Measurements from ENCODE around the gene C2orf68. TPM values are rescaled to one million over a fixed set of nuclear protein-coding genes. Genes with fewer than 3 reads are reported as not detected.
A peak's percentile ranks its signal among the peaks of the same experiment; 100 is the strongest.

C2orf68 gene
- total and polyA plus RNA-seq, 2 of the 13 experiments (the other 11 are each of a cell fraction or from before 2014, with no cell fraction given), result 47.1 to 77.4 TPM

DNA sequence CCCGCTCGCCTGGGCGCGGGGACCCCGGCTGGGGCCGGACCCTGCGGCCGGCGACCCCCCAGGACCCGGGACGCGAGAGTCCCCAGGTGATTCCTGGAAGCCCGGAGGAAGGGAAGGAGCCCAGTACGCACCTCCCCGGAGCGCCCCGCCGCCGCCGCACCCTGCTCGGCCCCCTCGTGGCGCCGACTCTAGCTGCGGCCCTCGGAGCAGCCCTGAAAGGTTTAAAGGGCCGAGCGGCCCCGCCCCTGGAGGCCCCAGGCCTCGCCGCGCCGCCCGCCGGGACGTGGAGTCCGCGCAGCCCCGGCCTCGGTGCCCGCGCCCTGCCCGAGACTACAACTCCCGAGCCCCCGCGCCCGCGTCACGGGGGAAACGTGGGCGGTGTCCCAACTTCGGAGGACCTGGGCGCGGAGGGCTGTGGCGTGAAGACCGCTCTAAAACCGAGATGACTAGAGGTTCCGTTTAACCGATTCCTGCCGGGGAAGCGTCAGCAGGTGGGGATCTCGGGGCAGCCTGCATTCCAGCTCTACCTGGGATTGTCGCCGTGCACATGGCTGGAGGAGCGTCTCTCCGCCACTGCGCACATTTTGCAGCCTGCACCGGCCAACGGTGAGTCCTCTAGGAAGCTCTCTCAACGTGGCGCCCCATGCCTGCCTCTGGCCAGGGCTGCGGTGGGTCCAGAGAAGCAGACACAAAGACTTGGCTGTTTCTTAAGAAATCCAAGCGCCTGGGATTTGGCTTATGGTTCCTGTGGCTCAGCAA, 9.2 kb downstream of the C2orf68 start, which contains the start of gene TMEM150A (continued):
- no peak for TF ChIP-seq MYNN (CRISPR knock-in tag; IDR thresholded peaks at IDR 0.05; ENCODE audit: low read depth)
- TF ChIP-seq MAFF (IDR thresholded peaks at IDR 0.05; ENCODE audit: low read depth, low read length), result no peak
- TF ChIP-seq, protein P1, sequence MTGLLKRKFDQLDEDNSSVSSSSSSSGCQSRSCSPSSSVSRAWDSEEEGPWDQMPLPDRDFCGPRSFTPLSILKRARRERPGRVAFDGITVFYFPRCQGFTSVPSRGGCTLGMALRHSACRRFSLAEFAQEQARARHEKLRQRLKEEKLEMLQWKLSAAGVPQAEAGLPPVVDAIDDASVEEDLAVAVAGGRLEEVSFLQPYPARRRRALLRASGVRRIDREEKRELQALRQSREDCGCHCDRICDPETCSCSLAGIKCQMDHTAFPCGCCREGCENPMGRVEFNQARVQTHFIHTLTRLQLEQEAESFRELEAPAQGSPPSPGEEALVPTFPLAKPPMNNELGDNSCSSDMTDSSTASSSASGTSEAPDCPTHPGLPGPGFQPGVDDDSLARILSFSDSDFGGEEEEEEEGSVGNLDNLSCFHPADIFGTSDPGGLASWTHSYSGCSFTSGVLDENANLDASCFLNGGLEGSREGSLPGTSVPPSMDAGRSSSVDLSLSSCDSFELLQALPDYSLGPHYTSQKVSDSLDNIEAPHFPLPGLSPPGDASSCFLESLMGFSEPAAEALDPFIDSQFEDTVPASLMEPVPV (CRISPR knock-in tag; IDR thresholded peaks at IDR 0.05), result no peak
- TF ChIP-seq ZNF335 (CRISPR knock-in tag; IDR thresholded peaks at IDR 0.05), result 0 out of 2 replicates have a peak, but pooled peaks have one; percentile 71
- TF ChIP-seq HNRNPLL (IDR thresholded peaks at IDR 0.05; ENCODE audit: low read depth, low read length, poor library complexity, severe bottlenecking), result peak; percentile 89
- TF ChIP-seq ZNF780A (CRISPR knock-in tag; IDR thresholded peaks at IDR 0.05), result no peak
- TF ChIP-seq ZNF83 (CRISPR knock-in tag; IDR thresholded peaks at IDR 0.05; ENCODE audit: borderline replicate concordance), result peak; percentile 67; the same call in 1 of the 2 replicates
- TF ChIP-seq, protein P2, sequence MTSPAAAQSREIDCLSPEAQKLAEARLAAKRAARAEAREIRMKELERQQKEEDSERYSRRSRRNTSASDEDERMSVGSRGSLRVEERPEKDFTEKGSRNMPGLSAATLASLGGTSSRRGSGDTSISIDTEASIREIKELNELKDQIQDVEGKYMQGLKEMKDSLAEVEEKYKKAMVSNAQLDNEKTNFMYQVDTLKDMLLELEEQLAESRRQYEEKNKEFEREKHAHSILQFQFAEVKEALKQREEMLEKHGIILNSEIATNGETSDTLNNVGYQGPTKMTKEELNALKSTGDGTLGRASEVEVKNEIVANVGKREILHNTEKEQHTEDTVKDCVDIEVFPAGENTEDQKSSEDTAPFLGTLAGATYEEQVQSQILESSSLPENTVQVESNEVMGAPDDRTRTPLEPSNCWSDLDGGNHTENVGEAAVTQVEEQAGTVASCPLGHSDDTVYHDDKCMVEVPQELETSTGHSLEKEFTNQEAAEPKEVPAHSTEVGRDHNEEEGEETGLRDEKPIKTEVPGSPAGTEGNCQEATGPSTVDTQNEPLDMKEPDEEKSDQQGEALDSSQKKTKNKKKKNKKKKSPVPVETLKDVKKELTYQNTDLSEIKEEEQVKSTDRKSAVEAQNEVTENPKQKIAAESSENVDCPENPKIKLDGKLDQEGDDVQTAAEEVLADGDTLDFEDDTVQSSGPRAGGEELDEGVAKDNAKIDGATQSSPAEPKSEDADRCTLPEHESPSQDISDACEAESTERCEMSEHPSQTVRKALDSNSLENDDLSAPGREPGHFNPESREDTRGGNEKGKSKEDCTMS (CRISPR knock-in tag; conservative IDR thresholded peaks at IDR 0.05), result no peak
- peak; percentile 32; the same call in 1 of the 2 replicates for TF ChIP-seq NKX3-1 (CRISPR knock-in tag; IDR thresholded peaks at IDR 0.05)
- no peak for TF ChIP-seq NFIB (CRISPR knock-in tag; IDR thresholded peaks at IDR 0.05; ENCODE audit: borderline replicate concordance)
- peak; percentile 45 for TF ChIP-seq MXD4 (CRISPR knock-in tag; IDR thresholded peaks at IDR 0.05)
- TF ChIP-seq KAT8 (CRISPR knock-in tag; IDR thresholded peaks at IDR 0.05), result peak; percentile 25; the same call in 1 of the 2 replicates
- no peak for TF ChIP-seq EEA1 (CRISPR knock-in tag; IDR thresholded peaks at IDR 0.05; ENCODE audit: borderline replicate concordance)
- TF ChIP-seq, protein P3, sequence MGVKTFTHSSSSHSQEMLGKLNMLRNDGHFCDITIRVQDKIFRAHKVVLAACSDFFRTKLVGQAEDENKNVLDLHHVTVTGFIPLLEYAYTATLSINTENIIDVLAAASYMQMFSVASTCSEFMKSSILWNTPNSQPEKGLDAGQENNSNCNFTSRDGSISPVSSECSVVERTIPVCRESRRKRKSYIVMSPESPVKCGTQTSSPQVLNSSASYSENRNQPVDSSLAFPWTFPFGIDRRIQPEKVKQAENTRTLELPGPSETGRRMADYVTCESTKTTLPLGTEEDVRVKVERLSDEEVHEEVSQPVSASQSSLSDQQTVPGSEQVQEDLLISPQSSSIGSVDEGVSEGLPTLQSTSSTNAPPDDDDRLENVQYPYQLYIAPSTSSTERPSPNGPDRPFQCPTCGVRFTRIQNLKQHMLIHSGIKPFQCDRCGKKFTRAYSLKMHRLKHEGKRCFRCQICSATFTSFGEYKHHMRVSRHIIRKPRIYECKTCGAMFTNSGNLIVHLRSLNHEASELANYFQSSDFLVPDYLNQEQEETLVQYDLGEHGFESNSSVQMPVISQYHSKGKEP (CRISPR knock-in tag; IDR thresholded peaks at IDR 0.05), result no peak
- 0 out of 2 replicates have a peak, but pooled peaks have one; percentile 59 for TF ChIP-seq ZNF30 (CRISPR knock-in tag; IDR thresholded peaks at IDR 0.05)
- TF ChIP-seq SATB2 (CRISPR knock-in tag; IDR thresholded peaks at IDR 0.05), result no peak
- no peak for TF ChIP-seq TSC22D2 (CRISPR knock-in tag; IDR thresholded peaks at IDR 0.05; ENCODE audit: borderline replicate concordance)
- TF ChIP-seq, protein P4, sequence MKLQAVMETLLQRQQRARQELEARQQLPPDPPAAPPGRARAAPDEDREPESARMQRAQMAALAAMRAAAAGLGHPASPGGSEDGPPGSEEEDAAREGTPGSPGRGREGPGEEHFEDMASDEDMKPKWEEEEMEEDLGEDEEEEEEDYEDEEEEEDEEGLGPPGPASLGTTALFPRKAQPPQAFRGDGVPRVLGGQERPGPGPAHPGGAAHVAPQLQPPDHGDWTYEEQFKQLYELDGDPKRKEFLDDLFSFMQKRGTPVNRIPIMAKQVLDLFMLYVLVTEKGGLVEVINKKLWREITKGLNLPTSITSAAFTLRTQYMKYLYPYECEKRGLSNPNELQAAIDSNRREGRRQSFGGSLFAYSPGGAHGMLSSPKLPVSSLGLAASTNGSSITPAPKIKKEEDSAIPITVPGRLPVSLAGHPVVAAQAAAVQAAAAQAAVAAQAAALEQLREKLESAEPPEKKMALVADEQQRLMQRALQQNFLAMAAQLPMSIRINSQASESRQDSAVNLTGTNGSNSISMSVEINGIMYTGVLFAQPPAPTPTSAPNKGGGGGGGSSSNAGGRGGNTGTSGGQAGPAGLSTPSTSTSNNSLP (IDR thresholded peaks at IDR 0.05; ENCODE audit: low read depth, low read length), result no peak
- TF ChIP-seq, protein P5, sequence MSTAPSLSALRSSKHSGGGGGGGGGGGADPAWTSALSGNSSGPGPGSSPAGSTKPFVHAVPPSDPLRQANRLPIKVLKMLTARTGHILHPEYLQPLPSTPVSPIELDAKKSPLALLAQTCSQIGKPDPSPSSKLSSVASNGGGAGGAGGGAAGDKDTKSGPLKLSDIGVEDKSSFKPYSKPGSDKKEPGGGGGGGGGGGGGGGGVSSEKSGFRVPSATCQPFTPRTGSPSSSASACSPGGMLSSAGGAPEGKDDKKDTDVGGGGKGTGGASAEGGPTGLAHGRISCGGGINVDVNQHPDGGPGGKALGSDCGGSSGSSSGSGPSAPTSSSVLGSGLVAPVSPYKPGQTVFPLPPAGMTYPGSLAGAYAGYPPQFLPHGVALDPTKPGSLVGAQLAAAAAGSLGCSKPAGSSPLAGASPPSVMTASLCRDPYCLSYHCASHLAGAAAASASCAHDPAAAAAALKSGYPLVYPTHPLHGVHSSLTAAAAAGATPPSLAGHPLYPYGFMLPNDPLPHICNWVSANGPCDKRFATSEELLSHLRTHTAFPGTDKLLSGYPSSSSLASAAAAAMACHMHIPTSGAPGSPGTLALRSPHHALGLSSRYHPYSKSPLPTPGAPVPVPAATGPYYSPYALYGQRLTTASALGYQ (CRISPR knock-in tag; IDR thresholded peaks at IDR 0.05), result 0 out of 2 replicates have a peak, but pooled peaks have one; percentile 58
- TF ChIP-seq ZBTB8A (CRISPR knock-in tag; IDR thresholded peaks at IDR 0.05; ENCODE audit: borderline replicate concordance, low read depth), result no peak
